ENCODE measurements around the gene TFF2.

The TFF2 gene

DNA sequence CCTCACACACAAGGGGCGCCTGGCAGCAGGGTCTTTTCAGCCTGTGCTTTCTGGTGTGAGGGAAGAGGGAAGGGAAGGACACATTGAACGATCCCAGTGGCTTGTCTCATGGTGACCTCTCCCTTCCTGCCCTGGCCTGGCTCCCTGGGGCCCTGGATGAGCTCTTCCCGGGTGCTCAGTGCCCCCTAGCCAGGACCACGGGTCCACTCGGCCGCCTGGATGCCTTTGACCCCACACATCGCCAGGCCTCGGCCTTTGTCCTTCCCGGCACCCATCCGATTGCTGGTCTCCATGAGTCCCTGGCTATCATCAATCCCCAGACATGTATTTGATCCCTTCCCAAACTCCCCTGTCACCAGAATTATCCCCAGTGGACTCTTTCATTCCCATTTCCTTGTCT lies 29.6 kb downstream of the TFF2 start:
- H3K4me1 ChIP-seq (ENCODE audit: control insufficient read depth, low read depth, low read length), result no peaks in the 10 kb centered on the region
- H3K9ac ChIP-seq (ENCODE audit: low read length), result no peak overlapping the region
- no peak overlapping the region for H3K18ac ChIP-seq (ENCODE audit: low read length)
- no peaks in the 10 kb centered on the region for H3K79me1 ChIP-seq (ENCODE audit: low read length)
- H4K5ac ChIP-seq (ENCODE audit: low read length), result no peak overlapping the region
- H3K4me2 ChIP-seq (ENCODE audit: low read length), result no peak overlapping the region
- H3K27me3 ChIP-seq (ENCODE audit: insufficient read depth, low read length, poor library complexity), result no peaks in the 10 kb centered on the region
- no peaks in the 10 kb centered on the region for H3K79me2 ChIP-seq (ENCODE audit: control insufficient read depth, insufficient read depth, low read length)
- H3K4me3 ChIP-seq (ENCODE audit: low read length), result no peak overlapping the region
- DNase-seq, result no peak
- H3K4ac ChIP-seq (ENCODE audit: low read depth, low read length), result no peak overlapping the region
- H2AK5ac ChIP-seq (ENCODE audit: low read length), result no peak overlapping the region
- H3K36me3 ChIP-seq (ENCODE audit: control insufficient read depth, insufficient read depth, low read length), result no peaks in the 10 kb centered on the region
- H2BK5ac ChIP-seq (ENCODE audit: low read length), result no peak overlapping the region
- H3K27ac ChIP-seq (ENCODE audit: low read depth, low read length), result no peak overlapping the region
- H3K23ac ChIP-seq (ENCODE audit: low read length), result no peak overlapping the region
- H4K8ac ChIP-seq (ENCODE audit: low read depth, low read length), result no peak overlapping the region
- no peak overlapping the region for H2BK15ac ChIP-seq (replicated peaks; ENCODE audit: low read depth)
- WGBS (ENCODE audit: extremely low coverage, insufficient coverage, low lambda C conversion rate), result no CpG with 5 or more reads among the region's 10 CpGs
- no peak overlapping the region for H3K56ac ChIP-seq (ENCODE audit: low read length)
- no peak overlapping the region for H2BK120ac ChIP-seq (ENCODE audit: low read depth, low read length)

DNA sequence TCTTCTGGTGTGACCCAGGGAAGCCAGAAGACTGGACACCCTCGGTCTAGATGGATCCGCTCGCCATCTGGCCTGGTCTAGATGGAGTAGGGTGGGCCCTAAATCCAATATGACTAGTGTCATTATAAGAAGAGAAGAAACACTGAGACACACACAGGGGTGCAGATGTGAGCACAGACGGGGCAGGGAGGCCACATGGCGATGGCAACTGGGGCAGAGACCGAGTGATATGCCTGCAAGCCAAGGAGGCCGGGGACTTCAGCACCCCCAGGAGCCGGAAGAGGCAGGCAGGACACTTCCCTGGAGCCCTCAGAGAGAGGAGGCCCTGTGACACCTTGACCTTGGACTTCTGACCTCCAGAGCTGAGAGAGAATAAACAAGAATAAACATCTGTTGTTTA lies 30.0 kb downstream of the TFF2 start:
- Histone ChIP-seq H2BK5ac (ENCODE audit: low read length) (no peak overlapping the region), H4K8ac (ENCODE audit: low read depth, low read length) (no peak overlapping the region), H3K27ac (ENCODE audit: low read depth, low read length) (no peak overlapping the region), H3K36me3 (ENCODE audit: control insufficient read depth, insufficient read depth, low read length) (no peaks in the 10 kb centered on the region), H3K79me2 (ENCODE audit: control insufficient read depth, insufficient read depth, low read length) (no peaks in the 10 kb centered on the region), H3K4me2 (ENCODE audit: low read length) (no peak overlapping the region), H3K23ac (ENCODE audit: low read length) (no peak overlapping the region), H3K4me3 (ENCODE audit: low read length) (no peak overlapping the region), H3K27me3 (ENCODE audit: insufficient read depth, low read length, poor library complexity) (no peaks in the 10 kb centered on the region), H3K4ac (ENCODE audit: low read depth, low read length) (no peak overlapping the region), H2BK120ac (ENCODE audit: low read depth, low read length) (no peak overlapping the region), H3K56ac (ENCODE audit: low read length) (no peak overlapping the region), H3K4me1 (ENCODE audit: control insufficient read depth, low read depth, low read length) (no peaks in the 10 kb centered on the region), H2AK5ac (ENCODE audit: low read length) (no peak overlapping the region), H3K18ac (ENCODE audit: low read length) (no peak overlapping the region), H2BK15ac (replicated peaks; ENCODE audit: low read depth) (no peak overlapping the region), H3K9ac (ENCODE audit: low read length) (no peak overlapping the region), H4K5ac (ENCODE audit: low read length) (no peak overlapping the region), H3K79me1 (ENCODE audit: low read length) (no peaks in the 10 kb centered on the region)
- DNase-seq, result no peak
- no CpG with 5 or more reads among the region's 8 CpGs for WGBS (ENCODE audit: extremely low coverage, insufficient coverage, low lambda C conversion rate)

DNA sequence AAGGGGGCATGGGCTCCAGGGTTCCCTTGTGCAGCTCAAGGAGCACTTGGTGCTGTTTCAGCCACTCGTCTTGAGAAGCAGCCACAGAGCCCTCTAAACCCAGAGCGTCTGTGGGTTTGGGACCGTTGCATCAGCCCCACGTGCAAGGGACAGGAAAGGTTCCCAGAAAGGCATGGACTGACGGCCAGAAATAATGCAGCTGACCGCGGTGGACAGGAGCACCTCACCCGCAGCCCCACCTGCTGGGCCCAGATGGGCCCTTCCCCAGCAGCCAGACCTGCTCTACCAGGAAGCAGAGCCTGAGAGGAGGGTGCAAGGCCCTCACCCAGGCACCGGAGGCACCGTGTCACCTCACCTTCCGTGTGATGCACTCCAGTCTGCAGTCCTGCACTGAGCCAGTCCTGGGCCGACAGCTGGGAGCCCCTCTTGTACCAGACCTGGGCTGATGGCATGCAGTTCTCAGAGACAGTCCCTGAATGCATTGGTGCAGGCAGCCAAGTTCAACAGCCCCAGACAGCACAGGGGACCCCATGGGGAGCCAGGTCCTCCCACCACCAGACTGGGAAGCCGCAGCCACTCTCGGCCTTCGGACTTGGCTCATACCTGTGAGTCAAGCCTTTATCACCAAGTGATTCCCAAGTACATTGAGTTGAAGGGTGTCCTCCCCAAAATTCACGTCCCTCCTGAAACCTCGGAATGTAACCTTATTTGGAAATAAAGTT lies 30.8 kb downstream of the TFF2 start:
- Histone ChIP-seq H2AK5ac (ENCODE audit: low read length) (no peak overlapping the region), H2BK5ac (ENCODE audit: low read length) (no peak overlapping the region), H3K56ac (ENCODE audit: low read length) (no peak overlapping the region), H3K23ac (ENCODE audit: low read length) (no peak overlapping the region), H4K5ac (ENCODE audit: low read length) (no peak overlapping the region), H3K4ac (ENCODE audit: low read depth, low read length) (no peak overlapping the region), H3K79me2 (ENCODE audit: control insufficient read depth, insufficient read depth, low read length) (no peaks in the 10 kb centered on the region), H2BK15ac (replicated peaks; ENCODE audit: low read depth) (no peak overlapping the region), H3K36me3 (ENCODE audit: control insufficient read depth, insufficient read depth, low read length) (no peaks in the 10 kb centered on the region), H3K27ac (ENCODE audit: low read depth, low read length) (no peak overlapping the region), H4K8ac (ENCODE audit: low read depth, low read length) (no peak overlapping the region), H3K9ac (ENCODE audit: low read length) (no peak overlapping the region), H3K79me1 (ENCODE audit: low read length) (no peaks in the 10 kb centered on the region), H3K18ac (ENCODE audit: low read length) (no peak overlapping the region), H3K4me2 (ENCODE audit: low read length) (no peak overlapping the region), H3K27me3 (ENCODE audit: insufficient read depth, low read length, poor library complexity) (no peaks in the 10 kb centered on the region), H3K4me3 (ENCODE audit: low read length) (no peak overlapping the region), H3K4me1 (ENCODE audit: control insufficient read depth, low read depth, low read length) (no peaks in the 10 kb centered on the region), H2BK120ac (ENCODE audit: low read depth, low read length) (no peak overlapping the region)
- DNase-seq, result no peak
- no CpG with 5 or more reads among the region's 17 CpGs for WGBS (ENCODE audit: extremely low coverage, insufficient coverage, low lambda C conversion rate)

DNA sequence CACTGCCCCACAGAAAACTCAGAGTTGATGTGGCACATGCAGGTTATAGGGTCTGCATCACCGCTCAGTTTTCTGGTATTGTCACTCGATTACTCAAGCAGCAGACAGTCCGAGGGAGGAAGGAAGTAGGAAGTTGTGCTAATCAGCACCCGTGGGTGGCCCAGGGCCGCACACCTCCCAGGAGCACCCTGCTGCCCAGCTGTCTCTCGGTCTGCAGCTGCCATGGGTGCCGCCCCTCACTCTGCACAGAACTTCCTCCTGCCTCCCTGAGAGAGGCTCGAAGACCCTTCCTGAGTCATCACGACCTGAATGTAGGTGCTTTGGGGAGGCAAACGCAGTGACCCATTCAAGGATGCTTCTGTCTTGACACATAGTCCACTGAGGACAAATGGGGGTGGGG lies 31.4 kb downstream of the TFF2 start:
- Histone ChIP-seq H2BK5ac (ENCODE audit: low read length) (no peak overlapping the region), H3K23ac (ENCODE audit: low read length) (no peak overlapping the region), H2BK15ac (replicated peaks; ENCODE audit: low read depth) (no peak overlapping the region), H3K27me3 (ENCODE audit: insufficient read depth, low read length, poor library complexity) (no peaks in the 10 kb centered on the region), H3K27ac (ENCODE audit: low read depth, low read length) (no peak overlapping the region), H2BK120ac (ENCODE audit: low read depth, low read length) (no peak overlapping the region), H4K5ac (ENCODE audit: low read length) (no peak overlapping the region), H3K18ac (ENCODE audit: low read length) (no peak overlapping the region), H3K79me1 (ENCODE audit: low read length) (no peaks in the 10 kb centered on the region), H3K4ac (ENCODE audit: low read depth, low read length) (no peak overlapping the region), H3K56ac (ENCODE audit: low read length) (no peak overlapping the region), H3K79me2 (ENCODE audit: control insufficient read depth, insufficient read depth, low read length) (no peaks in the 10 kb centered on the region), H3K9ac (ENCODE audit: low read length) (no peak overlapping the region), H3K4me3 (ENCODE audit: low read length) (no peak overlapping the region), H4K8ac (ENCODE audit: low read depth, low read length) (no peak overlapping the region), H3K4me2 (ENCODE audit: low read length) (no peak overlapping the region), H3K36me3 (ENCODE audit: control insufficient read depth, insufficient read depth, low read length) (no peaks in the 10 kb centered on the region), H2AK5ac (ENCODE audit: low read length) (no peak overlapping the region), H3K4me1 (ENCODE audit: control insufficient read depth, low read depth, low read length) (no peaks in the 10 kb centered on the region)
- no peak for DNase-seq
- WGBS (ENCODE audit: extremely low coverage, insufficient coverage, low lambda C conversion rate), result no CpG with 5 or more reads among the region's 10 CpGs

DNA sequence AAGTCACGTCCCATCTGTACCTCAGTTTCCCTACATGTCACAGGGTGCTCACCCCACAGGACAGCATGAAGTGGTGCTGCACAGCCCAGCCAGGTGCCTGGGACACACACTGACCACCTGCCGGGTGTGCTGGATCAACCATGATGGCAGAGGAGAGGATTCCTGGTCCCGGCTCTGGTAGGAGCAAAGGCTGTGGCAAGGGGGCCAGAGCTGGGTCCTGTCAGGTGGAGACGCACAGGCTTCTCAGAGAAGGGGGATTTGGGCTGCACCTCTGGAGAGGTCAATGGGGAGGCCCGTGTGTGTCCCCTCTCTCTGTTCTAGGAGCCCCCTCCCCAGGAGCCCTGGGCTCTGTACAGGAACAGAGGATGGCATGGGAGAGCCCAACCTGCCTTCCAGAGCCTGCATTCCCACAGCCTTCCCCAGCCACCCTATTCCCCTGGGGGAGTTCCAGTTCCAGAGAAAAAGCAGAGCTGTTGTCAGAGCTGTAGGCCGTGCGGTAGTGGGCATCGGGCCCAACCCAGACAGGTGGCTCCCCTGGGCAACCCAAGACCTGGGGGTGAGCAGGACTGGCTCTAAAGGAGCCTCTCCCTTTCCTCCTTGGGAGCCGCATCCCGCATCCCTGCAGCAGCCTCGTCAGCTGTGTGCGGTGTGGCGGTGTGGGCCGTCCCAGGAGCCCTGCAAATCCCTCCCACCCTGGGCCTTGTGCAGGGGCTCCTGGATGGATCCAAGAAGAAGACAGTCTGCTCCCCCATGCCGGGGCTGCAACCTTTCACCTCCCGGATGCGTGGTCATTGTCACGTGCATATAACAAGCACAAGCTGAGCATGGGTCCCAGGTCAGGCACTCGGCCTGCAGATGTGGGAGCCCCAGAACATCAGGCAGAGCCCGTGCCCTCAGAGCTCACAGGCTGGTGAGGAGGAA lies 32.7 kb downstream of the TFF2 start:
- Histone ChIP-seq H3K18ac (ENCODE audit: low read length) (no peak overlapping the region), H2BK120ac (ENCODE audit: low read depth, low read length) (no peak overlapping the region), H3K79me1 (ENCODE audit: low read length) (no peaks in the 10 kb centered on the region), H2AK5ac (ENCODE audit: low read length) (no peak overlapping the region), H3K36me3 (ENCODE audit: control insufficient read depth, insufficient read depth, low read length) (no peaks in the 10 kb centered on the region), H3K9ac (ENCODE audit: low read length) (no peak overlapping the region), H2BK5ac (ENCODE audit: low read length) (no peak overlapping the region), H3K56ac (ENCODE audit: low read length) (no peak overlapping the region), H4K5ac (ENCODE audit: low read length) (no peak overlapping the region), H3K4me1 (ENCODE audit: control insufficient read depth, low read depth, low read length) (peaks cover 2% of the 10 kb centered on the region), H4K8ac (ENCODE audit: low read depth, low read length) (no peak overlapping the region), H3K4me2 (ENCODE audit: low read length) (no peak overlapping the region), H3K27ac (ENCODE audit: low read depth, low read length) (no peak overlapping the region), H2BK15ac (replicated peaks; ENCODE audit: low read depth) (no peak overlapping the region), H3K79me2 (ENCODE audit: control insufficient read depth, insufficient read depth, low read length) (no peaks in the 10 kb centered on the region), H3K4me3 (ENCODE audit: low read length) (no peak overlapping the region), H3K23ac (ENCODE audit: low read length) (no peak overlapping the region), H3K4ac (ENCODE audit: low read depth, low read length) (no peak overlapping the region), H3K27me3 (ENCODE audit: insufficient read depth, low read length, poor library complexity) (no peaks in the 10 kb centered on the region)
- WGBS (ENCODE audit: extremely low coverage, insufficient coverage, low lambda C conversion rate), result no CpG with 5 or more reads among the region's 20 CpGs
- DNase-seq, result no peak
